ENCODE measurements around the gene TSKU. TPM values are rescaled to one million over a fixed set of nuclear protein-coding genes. Genes with fewer than 3 reads are reported as not detected.
A peak's percentile ranks its signal among the peaks of the same experiment; 100 is the strongest.

The TSKU gene
- total RNA-seq, 1 donor from 2014 or later = 29.2 TPM

- H3K36me3 Mint-ChIP-seq (ENCODE audit: unreplicated experiment) = no peaks in the 10 kb centered on the region
- H3K9me3 Mint-ChIP-seq (ENCODE audit: unreplicated experiment) = peaks cover 2% of the 10 kb centered on the region
- H3K4me1 Mint-ChIP-seq (ENCODE audit: low read depth, unreplicated experiment) = peaks cover 10% of the 10 kb centered on the region
- DNase-seq = no peak
- peaks cover 1% of the 10 kb centered on the region for H3K27me3 Mint-ChIP-seq (ENCODE audit: unreplicated experiment)
- no peak overlapping the region for H3K27ac Mint-ChIP-seq (ENCODE audit: unreplicated experiment)
- no peak for TF ChIP-seq CTCF (IDR thresholded peaks at IDR 0.05; ENCODE audit: partially characterized antibody, unreplicated experiment)
- no peak overlapping the region for H3K4me3 Mint-ChIP-seq (ENCODE audit: unreplicated experiment)
Measured at GRCh38 chr11:76750746-76751145, 32.4 kb upstream of the TSKU start.

- H3K27me3 Mint-ChIP-seq (ENCODE audit: unreplicated experiment) = peaks cover 2% of the 10 kb centered on the region
- H3K4me3 Mint-ChIP-seq (ENCODE audit: unreplicated experiment) = no peak overlapping the region
- TF ChIP-seq CTCF (IDR thresholded peaks at IDR 0.05; ENCODE audit: partially characterized antibody, unreplicated experiment) = no peak
- DNase-seq = no peak
- peaks cover 10% of the 10 kb centered on the region for H3K4me1 Mint-ChIP-seq (ENCODE audit: low read depth, unreplicated experiment)
- peaks cover 2% of the 10 kb centered on the region for H3K9me3 Mint-ChIP-seq (ENCODE audit: unreplicated experiment)
- no peaks in the 10 kb centered on the region for H3K36me3 Mint-ChIP-seq (ENCODE audit: unreplicated experiment)
- peak overlapping the region; percentile 12 for H3K27ac Mint-ChIP-seq (ENCODE audit: unreplicated experiment)
Measured at GRCh38 chr11:76752321-76753143, 30.6 kb upstream of the TSKU start.

- Mint-ChIP-seq H3K9me3 (ENCODE audit: unreplicated experiment) (peaks cover 2% of the 10 kb centered on the region), H3K36me3 (ENCODE audit: unreplicated experiment) (no peaks in the 10 kb centered on the region), H3K4me1 (ENCODE audit: low read depth, unreplicated experiment) (peaks cover 5% of the 10 kb centered on the region), H3K27me3 (ENCODE audit: unreplicated experiment) (peaks cover 4% of the 10 kb centered on the region), H3K27ac (ENCODE audit: unreplicated experiment) (no peak overlapping the region), H3K4me3 (ENCODE audit: unreplicated experiment) (no peak overlapping the region)
- no peak for TF ChIP-seq CTCF (IDR thresholded peaks at IDR 0.05; ENCODE audit: partially characterized antibody, unreplicated experiment)
- DNase-seq = no peak
Measured at GRCh38 chr11:76753449-76753848, 29.7 kb upstream of the TSKU start.

- Mint-ChIP-seq H3K4me1 (ENCODE audit: low read depth, unreplicated experiment) (peaks cover 3% of the 10 kb centered on the region), H3K36me3 (ENCODE audit: unreplicated experiment) (no peaks in the 10 kb centered on the region), H3K9me3 (ENCODE audit: unreplicated experiment) (peaks cover 2% of the 10 kb centered on the region), H3K27ac (ENCODE audit: unreplicated experiment) (no peak overlapping the region), H3K27me3 (ENCODE audit: unreplicated experiment) (peaks cover 5% of the 10 kb centered on the region), H3K4me3 (ENCODE audit: unreplicated experiment) (no peak overlapping the region)
- no peak for DNase-seq
- TF ChIP-seq CTCF (IDR thresholded peaks at IDR 0.05; ENCODE audit: partially characterized antibody, unreplicated experiment) = no peak
Measured at GRCh38 chr11:76753950-76754349, 29.2 kb upstream of the TSKU start.

- H3K4me1 Mint-ChIP-seq (ENCODE audit: low read depth, unreplicated experiment) = peaks cover 3% of the 10 kb centered on the region
- no peak overlapping the region for H3K4me3 Mint-ChIP-seq (ENCODE audit: unreplicated experiment)
- no peak for DNase-seq
- no peaks in the 10 kb centered on the region for H3K36me3 Mint-ChIP-seq (ENCODE audit: unreplicated experiment)
- TF ChIP-seq CTCF (IDR thresholded peaks at IDR 0.05; ENCODE audit: partially characterized antibody, unreplicated experiment) = no peak
- H3K27me3 Mint-ChIP-seq (ENCODE audit: unreplicated experiment) = peaks cover 5% of the 10 kb centered on the region
- H3K9me3 Mint-ChIP-seq (ENCODE audit: unreplicated experiment) = peaks cover 2% of the 10 kb centered on the region
- no peak overlapping the region for H3K27ac Mint-ChIP-seq (ENCODE audit: unreplicated experiment)
Measured at GRCh38 chr11:76756341-76756741, 26.8 kb upstream of the TSKU start.
